ENCODE results near the gene GPR157. TPM values are rescaled to one million over a fixed set of nuclear protein-coding genes. Genes with fewer than 3 reads are reported as not detected.
A peak's percentile ranks its signal among the peaks of the same experiment; 100 is the strongest.

GPR157 gene
- total and polyA plus RNA-seq, 2 of the 13 experiments (the other 11 are each of a cell fraction or from before 2014, with no cell fraction given), result 10.1 to 19.2 TPM

DNA sequence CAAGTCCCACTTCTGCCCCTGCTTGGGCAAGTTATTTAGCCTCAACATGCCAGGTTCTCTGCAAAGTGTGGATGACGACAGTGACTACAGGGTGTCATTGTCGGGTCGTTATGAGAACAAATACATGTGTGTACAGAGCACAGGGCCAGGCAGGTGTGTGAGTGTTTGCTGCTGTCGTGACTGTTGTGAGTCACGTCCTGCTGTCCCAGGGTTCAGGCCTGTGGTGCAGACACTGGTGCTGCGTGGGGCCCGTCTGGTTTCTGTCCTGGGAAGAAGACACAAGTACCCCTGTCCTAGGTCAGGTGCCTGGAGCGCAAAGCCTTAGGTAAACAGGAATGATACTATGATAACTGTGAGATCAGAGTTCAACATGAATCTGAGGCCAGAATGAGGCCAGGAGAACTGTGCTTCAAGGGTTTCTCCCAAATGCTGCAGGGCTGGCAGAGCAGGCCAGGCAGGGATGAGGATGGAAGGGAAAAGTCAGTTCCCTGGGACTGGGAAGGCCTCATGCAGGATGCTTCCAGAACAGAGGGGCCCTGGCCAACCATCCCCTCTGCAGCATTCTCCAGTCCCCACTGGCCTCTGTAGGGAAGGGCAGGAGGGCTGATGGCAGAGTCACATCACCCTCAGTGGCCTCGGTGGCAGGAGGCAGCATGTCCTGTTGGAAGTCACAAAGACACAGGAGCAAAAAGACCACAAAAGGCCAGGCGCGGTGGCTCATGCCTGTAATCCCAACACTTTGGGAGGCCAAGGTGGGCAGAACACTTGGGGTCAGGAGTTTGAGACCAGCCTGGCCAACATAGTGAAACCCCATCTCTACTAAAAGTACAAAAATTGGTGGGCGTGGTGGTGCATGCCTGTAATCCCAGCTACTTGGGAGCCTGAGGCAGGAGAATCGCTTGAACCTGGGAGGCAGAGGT lies 15.7 kb downstream of the GPR157 start (continued):
- TF ChIP-seq, protein P1, sequence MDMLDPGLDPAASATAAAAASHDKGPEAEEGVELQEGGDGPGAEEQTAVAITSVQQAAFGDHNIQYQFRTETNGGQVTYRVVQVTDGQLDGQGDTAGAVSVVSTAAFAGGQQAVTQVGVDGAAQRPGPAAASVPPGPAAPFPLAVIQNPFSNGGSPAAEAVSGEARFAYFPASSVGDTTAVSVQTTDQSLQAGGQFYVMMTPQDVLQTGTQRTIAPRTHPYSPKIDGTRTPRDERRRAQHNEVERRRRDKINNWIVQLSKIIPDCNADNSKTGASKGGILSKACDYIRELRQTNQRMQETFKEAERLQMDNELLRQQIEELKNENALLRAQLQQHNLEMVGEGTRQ (IDR thresholded peaks at IDR 0.05; ENCODE audit: low read depth, low read length), result peak; percentile 47; the same call in 1 of the 2 replicates
- TF ChIP-seq, protein P1 (CRISPR knock-in tag; IDR thresholded peaks at IDR 0.05; ENCODE audit: borderline replicate concordance), result peak; percentile 65; the same call in 1 of the 2 replicates
- TF ChIP-seq PHF21A (CRISPR knock-in tag; IDR thresholded peaks at IDR 0.05), result peak; percentile 99
- TF ChIP-seq RXRA (CRISPR knock-in tag; IDR thresholded peaks at IDR 0.05), result peak; percentile 95
- TF ChIP-seq ZNF3 (CRISPR knock-in tag; IDR thresholded peaks at IDR 0.05), result no peak
- TF ChIP-seq, protein P2, sequence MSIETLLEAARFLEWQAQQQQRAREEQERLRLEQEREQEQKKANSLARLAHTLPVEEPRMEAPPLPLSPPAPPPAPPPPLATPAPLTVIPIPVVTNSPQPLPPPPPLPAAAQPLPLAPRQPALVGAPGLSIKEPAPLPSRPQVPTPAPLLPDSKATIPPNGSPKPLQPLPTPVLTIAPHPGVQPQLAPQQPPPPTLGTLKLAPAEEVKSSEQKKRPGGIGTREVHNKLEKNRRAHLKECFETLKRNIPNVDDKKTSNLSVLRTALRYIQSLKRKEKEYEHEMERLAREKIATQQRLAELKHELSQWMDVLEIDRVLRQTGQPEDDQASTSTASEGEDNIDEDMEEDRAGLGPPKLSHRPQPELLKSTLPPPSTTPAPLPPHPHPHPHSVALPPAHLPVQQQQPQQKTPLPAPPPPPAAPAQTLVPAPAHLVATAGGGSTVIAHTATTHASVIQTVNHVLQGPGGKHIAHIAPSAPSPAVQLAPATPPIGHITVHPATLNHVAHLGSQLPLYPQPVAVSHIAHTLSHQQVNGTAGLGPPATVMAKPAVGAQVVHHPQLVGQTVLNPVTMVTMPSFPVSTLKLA (IDR thresholded peaks at IDR 0.05), result peak; percentile 54
- peak; percentile 87 for TF ChIP-seq FOXO1 (CRISPR knock-in tag; IDR thresholded peaks at IDR 0.05)
- TF ChIP-seq MAF1 (CRISPR knock-in tag; IDR thresholded peaks at IDR 0.05; ENCODE audit: borderline replicate concordance), result no peak
- TF ChIP-seq, protein P3, sequence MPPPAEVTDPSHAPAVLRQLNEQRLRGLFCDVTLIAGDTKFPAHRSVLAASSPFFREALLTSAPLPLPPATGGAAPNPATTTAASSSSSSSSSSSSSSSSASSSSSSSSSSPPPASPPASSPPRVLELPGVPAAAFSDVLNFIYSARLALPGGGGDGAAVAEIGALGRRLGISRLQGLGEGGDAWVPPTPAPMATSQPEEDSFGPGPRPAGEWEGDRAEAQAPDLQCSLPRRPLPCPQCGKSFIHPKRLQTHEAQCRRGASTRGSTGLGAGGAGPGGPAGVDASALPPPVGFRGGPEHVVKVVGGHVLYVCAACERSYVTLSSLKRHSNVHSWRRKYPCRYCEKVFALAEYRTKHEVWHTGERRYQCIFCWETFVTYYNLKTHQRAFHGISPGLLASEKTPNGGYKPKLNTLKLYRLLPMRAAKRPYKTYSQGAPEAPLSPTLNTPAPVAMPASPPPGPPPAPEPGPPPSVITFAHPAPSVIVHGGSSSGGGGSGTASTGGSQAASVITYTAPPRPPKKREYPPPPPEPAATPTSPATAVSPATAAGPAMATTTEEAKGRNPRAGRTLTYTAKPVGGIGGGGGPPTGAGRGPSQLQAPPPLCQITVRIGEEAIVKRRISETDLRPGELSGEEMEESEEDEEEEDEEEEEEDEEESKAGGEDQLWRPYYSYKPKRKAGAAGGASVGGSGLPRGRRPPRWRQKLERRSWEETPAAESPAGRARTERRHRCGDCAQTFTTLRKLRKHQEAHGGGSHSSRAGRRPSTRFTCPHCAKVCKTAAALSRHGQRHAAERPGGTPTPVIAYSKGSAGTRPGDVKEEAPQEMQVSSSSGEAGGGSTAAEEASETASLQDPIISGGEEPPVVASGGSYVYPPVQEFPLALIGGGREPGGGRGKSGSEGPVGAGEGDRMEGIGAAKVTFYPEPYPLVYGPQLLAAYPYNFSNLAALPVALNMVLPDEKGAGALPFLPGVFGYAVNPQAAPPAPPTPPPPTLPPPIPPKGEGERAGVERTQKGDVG (CRISPR knock-in tag; IDR thresholded peaks at IDR 0.05; ENCODE audit: borderline replicate concordance), result peak; percentile 61; the same call in 1 of the 2 replicates
- TF ChIP-seq, protein P4, sequence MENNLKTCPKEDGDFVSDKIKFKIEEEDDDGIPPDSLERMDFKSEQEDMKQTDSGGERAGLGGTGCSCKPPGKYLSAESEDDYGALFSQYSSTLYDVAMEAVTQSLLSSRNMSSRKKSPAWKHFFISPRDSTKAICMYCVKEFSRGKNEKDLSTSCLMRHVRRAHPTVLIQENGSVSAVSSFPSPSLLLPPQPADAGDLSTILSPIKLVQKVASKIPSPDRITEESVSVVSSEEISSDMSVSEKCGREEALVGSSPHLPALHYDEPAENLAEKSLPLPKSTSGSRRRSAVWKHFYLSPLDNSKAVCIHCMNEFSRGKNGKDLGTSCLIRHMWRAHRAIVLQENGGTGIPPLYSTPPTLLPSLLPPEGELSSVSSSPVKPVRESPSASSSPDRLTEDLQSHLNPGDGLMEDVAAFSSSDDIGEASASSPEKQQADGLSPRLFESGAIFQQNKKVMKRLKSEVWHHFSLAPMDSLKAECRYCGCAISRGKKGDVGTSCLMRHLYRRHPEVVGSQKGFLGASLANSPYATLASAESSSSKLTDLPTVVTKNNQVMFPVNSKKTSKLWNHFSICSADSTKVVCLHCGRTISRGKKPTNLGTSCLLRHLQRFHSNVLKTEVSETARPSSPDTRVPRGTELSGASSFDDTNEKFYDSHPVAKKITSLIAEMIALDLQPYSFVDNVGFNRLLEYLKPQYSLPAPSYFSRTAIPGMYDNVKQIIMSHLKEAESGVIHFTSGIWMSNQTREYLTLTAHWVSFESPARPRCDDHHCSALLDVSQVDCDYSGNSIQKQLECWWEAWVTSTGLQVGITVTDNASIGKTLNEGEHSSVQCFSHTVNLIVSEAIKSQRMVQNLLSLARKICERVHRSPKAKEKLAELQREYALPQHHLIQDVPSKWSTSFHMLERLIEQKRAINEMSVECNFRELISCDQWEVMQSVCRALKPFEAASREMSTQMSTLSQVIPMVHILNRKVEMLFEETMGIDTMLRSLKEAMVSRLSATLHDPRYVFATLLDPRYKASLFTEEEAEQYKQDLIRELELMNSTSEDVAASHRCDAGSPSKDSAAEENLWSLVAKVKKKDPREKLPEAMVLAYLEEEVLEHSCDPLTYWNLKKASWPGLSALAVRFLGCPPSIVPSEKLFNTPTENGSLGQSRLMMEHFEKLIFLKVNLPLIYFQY (CRISPR knock-in tag; IDR thresholded peaks at IDR 0.05; ENCODE audit: borderline replicate concordance), result peak; percentile 94
- TF ChIP-seq KDM1A (CRISPR knock-in tag; IDR thresholded peaks at IDR 0.05), result peak; percentile 65; the same call in 1 of the 2 replicates
- no peak for TF ChIP-seq ZNF615 (CRISPR knock-in tag; IDR thresholded peaks at IDR 0.05; ENCODE audit: borderline replicate concordance)
- TF ChIP-seq, protein P5, sequence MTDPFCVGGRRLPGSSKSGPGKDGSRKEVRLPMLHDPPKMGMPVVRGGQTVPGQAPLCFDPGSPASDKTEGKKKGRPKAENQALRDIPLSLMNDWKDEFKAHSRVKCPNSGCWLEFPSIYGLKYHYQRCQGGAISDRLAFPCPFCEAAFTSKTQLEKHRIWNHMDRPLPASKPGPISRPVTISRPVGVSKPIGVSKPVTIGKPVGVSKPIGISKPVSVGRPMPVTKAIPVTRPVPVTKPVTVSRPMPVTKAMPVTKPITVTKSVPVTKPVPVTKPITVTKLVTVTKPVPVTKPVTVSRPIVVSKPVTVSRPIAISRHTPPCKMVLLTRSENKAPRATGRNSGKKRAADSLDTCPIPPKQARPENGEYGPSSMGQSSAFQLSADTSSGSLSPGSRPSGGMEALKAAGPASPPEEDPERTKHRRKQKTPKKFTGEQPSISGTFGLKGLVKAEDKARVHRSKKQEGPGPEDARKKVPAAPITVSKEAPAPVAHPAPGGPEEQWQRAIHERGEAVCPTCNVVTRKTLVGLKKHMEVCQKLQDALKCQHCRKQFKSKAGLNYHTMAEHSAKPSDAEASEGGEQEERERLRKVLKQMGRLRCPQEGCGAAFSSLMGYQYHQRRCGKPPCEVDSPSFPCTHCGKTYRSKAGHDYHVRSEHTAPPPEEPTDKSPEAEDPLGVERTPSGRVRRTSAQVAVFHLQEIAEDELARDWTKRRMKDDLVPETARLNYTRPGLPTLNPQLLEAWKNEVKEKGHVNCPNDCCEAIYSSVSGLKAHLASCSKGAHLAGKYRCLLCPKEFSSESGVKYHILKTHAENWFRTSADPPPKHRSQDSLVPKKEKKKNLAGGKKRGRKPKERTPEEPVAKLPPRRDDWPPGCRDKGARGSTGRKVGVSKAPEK (CRISPR knock-in tag; IDR thresholded peaks at IDR 0.05; ENCODE audit: borderline replicate concordance), result peak; percentile 27; the same call in 1 of the 2 replicates
- peak; percentile 96 for TF ChIP-seq HNF4A (CRISPR knock-in tag; IDR thresholded peaks at IDR 0.05)

Data from HepG2 (cell line).